HepG2 (cell line): ENCODE data around the gene HERPUD2. TPM values are rescaled to one million over a fixed set of nuclear protein-coding genes. Genes with fewer than 3 reads are reported as not detected.

Experiments
- EZH2 ChIP-seq: conservative IDR thresholded peaks from 2 replicates; pipeline ENCODE4 v1.6.1; 2012; ENCODE audit warnings: mild to moderate bottlenecking, low read depth, low read length, moderate library complexity
- FOSL1 ChIP-seq: sonication (generic); formaldehyde crosslinking; IDR thresholded peaks from 2 replicates; pipeline ENCODE4 v1.9.0; 2021; ENCODE audit warnings: missing genetic modification reagents, borderline replicate concordance
- FOXM1 ChIP-seq: sonication (generic); formaldehyde crosslinking; IDR thresholded peaks from 2 replicates; pipeline ENCODE4 v1.5.0; 2020; ENCODE audit warnings: missing genetic modification reagents
- HDAC6 ChIP-seq: fragments of 200-600 bp; sonication (generic); IDR thresholded peaks from 2 replicates; pipeline ENCODE4 v1.7.0; 2017; ENCODE audit warnings: mild to moderate bottlenecking, antibody characterized with exemption, low read length, low read depth
- JUNB ChIP-seq: sonication (generic); formaldehyde crosslinking; IDR thresholded peaks from 2 replicates; pipeline ENCODE4 v1.8.0; 2022; ENCODE audit warnings: missing genetic modification reagents, mild to moderate bottlenecking, borderline replicate concordance
- MZF1 ChIP-seq: sonication (generic); formaldehyde crosslinking; IDR thresholded peaks from 2 replicates; pipeline ENCODE4 v1.8.1; 2023; ENCODE audit warnings: mild to moderate bottlenecking, missing genetic modification reagents, borderline replicate concordance
- NR2F1 ChIP-seq, 2 experiments: fragments of 450-650 bp in 1 of 2; formaldehyde crosslinking in 1 of 2; IDR thresholded peaks; 2 replicates each; pipeline versions ENCODE4 v1.5.0 to v1.6.1; 2016 to 2020; ENCODE audit warnings: mild to moderate bottlenecking in 1 of 2, missing compliant biosample characterization in 1 of 2, missing genetic modification reagents in 1 of 2, moderate library complexity in 1 of 2
- RBAK ChIP-seq: sonication (generic); formaldehyde crosslinking; IDR thresholded peaks from 2 replicates; pipeline ENCODE4 v1.5.1; 2020; ENCODE audit warnings: mild to moderate bottlenecking, missing genetic modification reagents
- RBFOX2 ChIP-seq: fragments of 200-400 bp; formaldehyde crosslinking; IDR thresholded peaks from 2 replicates; pipeline ENCODE4 v1.6.1; 2017; ENCODE audit warnings: low read depth, mild to moderate bottlenecking, low read length
- REXO4 ChIP-seq: sonication (generic); formaldehyde crosslinking; IDR thresholded peaks from 2 replicates; pipeline ENCODE4 v1.8.0; 2022; ENCODE audit warnings: missing genetic modification reagents, mild to moderate bottlenecking, borderline replicate concordance
- TARDBP ChIP-seq: sonication (generic); formaldehyde crosslinking; IDR thresholded peaks from 2 replicates; pipeline ENCODE4 v1.8.0; 2022; ENCODE audit warnings: mild to moderate bottlenecking, missing genetic modification reagents
- TMF1 ChIP-seq: sonication (generic); formaldehyde crosslinking; IDR thresholded peaks from 2 replicates; pipeline ENCODE4 v1.8.1; 2022; ENCODE audit warnings: low read depth, missing genetic modification reagents
- U2AF2 ChIP-seq: fragments of 200-400 bp; formaldehyde crosslinking; IDR thresholded peaks from 2 replicates; pipeline ENCODE4 v1.6.1; 2017; ENCODE audit warnings: low read depth, mild to moderate bottlenecking, low read length
- ZFP90 ChIP-seq: sonication (generic); formaldehyde crosslinking; IDR thresholded peaks from 2 replicates; pipeline ENCODE4 v1.8.0; 2022; ENCODE audit warnings: missing genetic modification reagents, mild to moderate bottlenecking, inconsistent platforms, borderline replicate concordance
- ZNF160 ChIP-seq: sonication (generic); formaldehyde crosslinking; IDR thresholded peaks from 2 replicates; pipeline ENCODE4 v1.8.0; 2022; ENCODE audit warnings: mild to moderate bottlenecking, inconsistent platforms, missing genetic modification reagents
- ZNF383 ChIP-seq: sonication (generic); formaldehyde crosslinking; IDR thresholded peaks from 2 replicates; pipeline ENCODE4 v1.4.0; 2020; ENCODE audit warnings: missing genetic modification reagents, mild to moderate bottlenecking, borderline replicate concordance
- ZNF652 ChIP-seq: IDR thresholded peaks from 2 replicates; pipeline ENCODE4 v1.6.1; 2016; ENCODE audit warnings: low read depth, borderline replicate concordance
- polyA plus RNA-seq, 8 experiments: library from polyadenylated mRNA; depleted of rRNA in 3 of 8; stranded (reverse) in 7 of 8; unstranded in 1 of 8; fragments of >200 nt; fragmentation: Illumina TruSeq in 4 of 8; extraction: Trizol in 4 of 8; gene quantifications; 2 replicates each; pipeline versions ENCODE4 v1.2.1 to v1.2.3, GENCODE V29; 2011 to 2016; ENCODE audit warnings: low read depth in 4 of 8, missing spikeins in 1 of 8, mixed read lengths in 1 of 8; ENCODE audit not compliant: insufficient read depth in 1 of 8
- total RNA-seq, 5 experiments: library from RNA; depleted of rRNA; stranded (reverse); fragments of >200 nt; fragmentation: Illumina TruSeq; extraction: Trizol; gene quantifications; 2 replicates each; pipeline ENCODE4 v1.2.3, GENCODE V29; 2016; ENCODE audit warnings: low read depth in 1 of 5
- TF ChIP-seq, protein P1 (sequence below): sonication (generic); formaldehyde crosslinking; IDR thresholded peaks from 2 replicates; pipeline ENCODE4 v1.5.1; 2020; ENCODE audit warnings: mild to moderate bottlenecking, missing genetic modification reagents
- TF ChIP-seq, protein P2 (sequence below): sonication (generic); formaldehyde crosslinking; IDR thresholded peaks from 2 replicates; pipeline ENCODE4 v1.5.0; 2020; ENCODE audit warnings: mild to moderate bottlenecking, missing genetic modification reagents, borderline replicate concordance
- TF ChIP-seq, protein P3 (sequence below): sonication (generic); formaldehyde crosslinking; conservative IDR thresholded peaks from 2 replicates; pipeline ENCODE4 v1.8.0; 2022; ENCODE audit warnings: mild to moderate bottlenecking, moderate library complexity, missing genetic modification reagents

HERPUD2 gene
- total and polyA plus RNA-seq, 2 of the 13 experiments (the other 11 are each of a cell fraction or from before 2014, with no cell fraction given), result 10.7 to 38.6 TPM

DNA sequence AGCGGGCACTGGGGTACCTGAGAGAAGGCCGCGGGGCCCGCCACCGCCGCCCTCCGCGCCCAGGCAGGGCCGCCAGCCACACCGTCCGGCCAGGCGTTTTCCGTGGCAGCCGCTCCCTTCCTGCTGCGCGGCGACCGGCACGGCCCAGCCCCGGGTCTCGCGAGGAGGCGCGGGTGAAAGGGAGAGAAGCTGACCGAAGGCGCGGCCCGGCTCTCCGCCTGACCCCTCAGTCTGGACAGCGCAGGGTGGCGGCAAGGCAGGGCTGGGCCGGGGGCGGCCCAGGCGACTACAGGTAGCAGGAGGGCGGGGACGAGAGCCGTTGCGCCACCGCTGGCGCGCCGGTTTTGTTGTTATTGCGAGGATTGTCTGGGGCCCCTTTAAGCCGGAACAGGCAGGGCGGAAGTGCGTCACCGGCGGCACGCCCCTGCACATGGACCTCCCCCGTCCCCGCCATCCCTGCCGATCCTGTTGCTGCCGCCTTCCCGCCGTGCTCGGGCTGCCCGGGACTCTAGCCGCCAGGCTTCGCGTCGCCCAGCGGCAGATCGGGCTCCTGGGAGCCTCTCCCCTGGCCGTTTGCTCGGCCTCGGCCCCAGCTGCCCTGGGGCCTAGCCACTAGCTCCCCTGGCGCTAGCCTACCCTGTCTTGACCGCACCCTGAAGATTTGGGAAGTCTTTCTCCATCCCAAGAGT lies at the start of gene HERPUD2 (continued):
- TF ChIP-seq, protein P1, sequence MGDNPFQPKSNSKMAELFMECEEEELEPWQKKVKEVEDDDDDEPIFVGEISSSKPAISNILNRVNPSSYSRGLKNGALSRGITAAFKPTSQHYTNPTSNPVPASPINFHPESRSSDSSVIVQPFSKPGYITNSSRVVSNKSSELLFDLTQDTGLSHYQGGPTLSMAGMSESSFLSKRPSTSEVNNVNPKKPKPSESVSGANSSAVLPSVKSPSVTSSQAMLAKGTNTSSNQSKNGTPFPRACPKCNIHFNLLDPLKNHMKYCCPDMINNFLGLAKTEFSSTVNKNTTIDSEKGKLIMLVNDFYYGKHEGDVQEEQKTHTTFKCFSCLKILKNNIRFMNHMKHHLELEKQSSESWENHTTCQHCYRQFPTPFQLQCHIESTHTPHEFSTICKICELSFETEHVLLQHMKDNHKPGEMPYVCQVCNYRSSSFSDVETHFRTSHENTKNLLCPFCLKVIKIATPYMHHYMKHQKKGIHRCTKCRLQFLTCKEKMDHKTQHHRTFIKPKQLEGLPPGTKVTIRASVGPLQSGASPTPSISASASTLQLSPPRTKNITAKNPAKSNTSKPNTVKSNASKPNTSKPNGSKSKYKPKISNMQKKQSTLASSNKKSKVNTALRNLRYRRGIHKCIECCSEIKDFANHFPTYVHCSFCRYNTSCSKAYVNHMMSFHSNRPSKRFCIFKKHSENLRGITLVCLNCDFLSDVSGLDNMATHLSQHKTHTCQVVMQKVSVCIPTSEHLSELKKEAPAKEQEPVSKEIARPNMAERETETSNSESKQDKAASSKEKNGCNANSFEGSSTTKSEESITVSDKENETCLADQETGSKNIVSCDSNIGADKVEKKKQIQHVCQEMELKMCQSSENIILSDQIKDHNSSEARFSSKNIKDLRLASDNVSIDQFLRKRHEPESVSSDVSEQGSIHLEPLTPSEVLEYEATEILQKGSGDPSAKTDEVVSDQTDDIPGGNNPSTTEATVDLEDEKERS (CRISPR knock-in tag), result no peak
- TF ChIP-seq ZNF652 (CRISPR knock-in tag) (no peak), MZF1 (CRISPR knock-in tag) (no peak), JUNB (CRISPR knock-in tag) (no peak), ZFP90 (peak; percentile 75; the same call in 1 of the 2 replicates), U2AF2 (no peak), FOXM1 (CRISPR knock-in tag) (no peak), RBFOX2 (peak; percentile 92), ZNF160 (CRISPR knock-in tag) (peak; percentile 51; the same call in 1 of the 2 replicates), NR2F1 (CRISPR knock-in tag; IDR thresholded peaks at IDR 0.05) (peak; percentile 26 to 42; a peak in 2 of 4 replicates), REXO4 (no peak), EZH2 (no peak), TARDBP (CRISPR knock-in tag) (peak; percentile 67; the same call in 1 of the 2 replicates), FOSL1 (CRISPR knock-in tag) (no peak), RBAK (no peak), HDAC6 (no peak), ZNF383 (CRISPR knock-in tag) (0 out of 2 replicates have a peak, but pooled peaks have one; percentile 62), TMF1 (CRISPR knock-in tag) (peak; percentile 71; the same call in 1 of the 2 replicates)
- TF ChIP-seq, protein P2, sequence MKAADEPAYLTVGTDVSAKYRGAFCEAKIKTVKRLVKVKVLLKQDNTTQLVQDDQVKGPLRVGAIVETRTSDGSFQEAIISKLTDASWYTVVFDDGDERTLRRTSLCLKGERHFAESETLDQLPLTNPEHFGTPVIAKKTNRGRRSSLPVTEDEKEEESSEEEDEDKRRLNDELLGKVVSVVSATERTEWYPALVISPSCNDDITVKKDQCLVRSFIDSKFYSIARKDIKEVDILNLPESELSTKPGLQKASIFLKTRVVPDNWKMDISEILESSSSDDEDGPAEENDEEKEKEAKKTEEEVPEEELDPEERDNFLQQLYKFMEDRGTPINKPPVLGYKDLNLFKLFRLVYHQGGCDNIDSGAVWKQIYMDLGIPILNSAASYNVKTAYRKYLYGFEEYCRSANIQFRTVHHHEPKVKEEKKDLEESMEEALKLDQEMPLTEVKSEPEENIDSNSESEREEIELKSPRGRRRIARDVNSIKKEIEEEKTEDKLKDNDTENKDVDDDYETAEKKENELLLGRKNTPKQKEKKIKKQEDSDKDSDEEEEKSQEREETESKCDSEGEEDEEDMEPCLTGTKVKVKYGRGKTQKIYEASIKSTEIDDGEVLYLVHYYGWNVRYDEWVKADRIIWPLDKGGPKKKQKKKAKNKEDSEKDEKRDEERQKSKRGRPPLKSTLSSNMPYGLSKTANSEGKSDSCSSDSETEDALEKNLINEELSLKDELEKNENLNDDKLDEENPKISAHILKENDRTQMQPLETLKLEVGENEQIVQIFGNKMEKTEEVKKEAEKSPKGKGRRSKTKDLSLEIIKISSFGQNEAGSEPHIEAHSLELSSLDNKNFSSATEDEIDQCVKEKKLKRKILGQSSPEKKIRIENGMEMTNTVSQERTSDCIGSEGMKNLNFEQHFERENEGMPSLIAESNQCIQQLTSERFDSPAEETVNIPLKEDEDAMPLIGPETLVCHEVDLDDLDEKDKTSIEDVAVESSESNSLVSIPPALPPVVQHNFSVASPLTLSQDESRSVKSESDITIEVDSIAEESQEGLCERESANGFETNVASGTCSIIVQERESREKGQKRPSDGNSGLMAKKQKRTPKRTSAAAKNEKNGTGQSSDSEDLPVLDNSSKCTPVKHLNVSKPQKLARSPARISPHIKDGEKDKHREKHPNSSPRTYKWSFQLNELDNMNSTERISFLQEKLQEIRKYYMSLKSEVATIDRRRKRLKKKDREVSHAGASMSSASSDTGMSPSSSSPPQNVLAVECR (CRISPR knock-in tag), result peak; percentile 94
- TF ChIP-seq, protein P3, sequence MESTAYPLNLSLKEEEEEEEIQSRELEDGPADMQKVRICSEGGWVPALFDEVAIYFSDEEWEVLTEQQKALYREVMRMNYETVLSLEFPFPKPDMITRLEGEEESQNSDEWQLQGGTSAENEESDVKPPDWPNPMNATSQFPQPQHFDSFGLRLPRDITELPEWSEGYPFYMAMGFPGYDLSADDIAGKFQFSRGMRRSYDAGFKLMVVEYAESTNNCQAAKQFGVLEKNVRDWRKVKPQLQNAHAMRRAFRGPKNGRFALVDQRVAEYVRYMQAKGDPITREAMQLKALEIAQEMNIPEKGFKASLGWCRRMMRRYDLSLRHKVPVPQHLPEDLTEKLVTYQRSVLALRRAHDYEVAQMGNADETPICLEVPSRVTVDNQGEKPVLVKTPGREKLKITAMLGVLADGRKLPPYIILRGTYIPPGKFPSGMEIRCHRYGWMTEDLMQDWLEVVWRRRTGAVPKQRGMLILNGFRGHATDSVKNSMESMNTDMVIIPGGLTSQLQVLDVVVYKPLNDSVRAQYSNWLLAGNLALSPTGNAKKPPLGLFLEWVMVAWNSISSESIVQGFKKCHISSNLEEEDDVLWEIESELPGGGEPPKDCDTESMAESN (CRISPR knock-in tag), result peak; percentile 85
